GM12878 (cell line): ENCODE results near the gene MTRF1L. TPM values are rescaled to one million over a fixed set of nuclear protein-coding genes. Genes with fewer than 3 reads are reported as not detected.

Experiments
- ATAC-seq: fragments of 200-7000 bp; cut with Tn5 transposase; 3 replicates; pipeline ENCODE4 v1.9.1; 2020; ENCODE audit warnings: mild to moderate bottlenecking, moderate library complexity
- BruUV-seq: library from RNA; stranded (reverse); fragments of 400-500 nt; replicated peaks from 2 replicates; lab custom pipeline; 2021; lab: Mats Ljungman, UMichigan
- CTCF ChIA-PET: fragments of 300-600 bp; sonication (Branson Sonifier 250); formaldehyde crosslinking; extraction: SDS; loops from one replicate; lab custom pipeline; 2021; ENCODE audit warnings: inconsistent platforms; lab: Yijun Ruan, JAX
- POLR2A ChIA-PET: fragments of 350-600 bp; formaldehyde crosslinking; extraction: SDS; loops from one replicate; lab custom pipeline; 2021; ENCODE audit warnings: inconsistent platforms; lab: Charles Lee
- RAD21 ChIA-PET: fragments of 300-600 bp; sonication (Branson Sonifier 250); formaldehyde crosslinking; loops from one replicate; lab custom pipeline; 2023; ENCODE audit warnings: antibody characterized with exemption; ENCODE audit not compliant: unreplicated experiment; lab: Charles Lee
- SMC1A ChIA-PET: fragments of 300-600 bp; sonication (Branson Sonifier 250); formaldehyde crosslinking; loops from one replicate; lab custom pipeline; 2023; ENCODE audit not compliant: unreplicated experiment, uncharacterized antibody; lab: Charles Lee
- DNase-seq: peaks from one replicate; pipeline ENCODE4 v3.0.0-alpha.2; 2011; ENCODE audit warnings: low read depth, low spot score
- FAIRE-seq: peaks from 3 replicates; lab custom pipeline; 2011; peaks lifted over from hg19 to GRCh38; lab: Jason Lieb, UNC
- H2AFZ ChIP-seq: 2 replicates; pipeline ENCODE4 v1.6.0; 2011; ENCODE audit warnings: low read depth, low read length, control low read depth; ENCODE audit not compliant: control insufficient read depth
- H3K27ac ChIP-seq: 2 replicates; pipeline ENCODE4 v1.5.1; 2011; ENCODE audit warnings: control low read depth; ENCODE audit not compliant: control insufficient read depth, insufficient read depth
- H3K27me3 ChIP-seq, 2 experiments: replicated peaks in 1 of 2; 2 replicates each; pipeline versions ENCODE4 v1.6.0 to v1.6.1; 2011; ENCODE audit warnings: low read length in 1 of 2; ENCODE audit not compliant: control insufficient read depth in 2 of 2, insufficient read depth in 2 of 2
- H3K36me3 ChIP-seq, 2 experiments: 2 replicates each; pipeline ENCODE4 v1.5.1; 2011; ENCODE audit warnings: low read length in 1 of 2; ENCODE audit not compliant: control insufficient read depth in 2 of 2, insufficient read depth in 2 of 2
- H3K4me1 ChIP-seq: 2 replicates; pipeline ENCODE4 v1.6.1; 2011; ENCODE audit warnings: mild to moderate bottlenecking, low read length, moderate library complexity, mixed read lengths; ENCODE audit not compliant: control insufficient read depth, insufficient read depth
- H3K4me2 ChIP-seq: 2 replicates; pipeline ENCODE4 v1.6.0; 2011; ENCODE audit warnings: control low read depth; ENCODE audit not compliant: control insufficient read depth, insufficient read depth
- H3K4me3 ChIP-seq: fragments of 200-600 bp; sonication (generic); 2 replicates; pipeline ENCODE4 v1.5.1; 2016
- H3K79me2 ChIP-seq: 2 replicates; pipeline ENCODE4 v1.6.0; 2011; ENCODE audit warnings: low read length; ENCODE audit not compliant: control insufficient read depth, insufficient read depth
- H3K9ac ChIP-seq: 2 replicates; pipeline ENCODE4 v1.8.0; 2011; ENCODE audit warnings: low read length, control low read depth, mixed read lengths; ENCODE audit not compliant: control insufficient read depth, insufficient read depth
- H3K9me3 ChIP-seq: replicated peaks from 3 replicates; pipeline ENCODE4 v1.5.1; 2011; ENCODE audit warnings: mild to moderate bottlenecking, low read length; ENCODE audit not compliant: control insufficient read depth, insufficient read depth
- H4K20me1 ChIP-seq: 2 replicates; pipeline ENCODE4 v1.6.0; 2011; ENCODE audit not compliant: control insufficient read depth, insufficient read depth
- ASH2L ChIP-seq: fragments of 300-600, 200-600 bp; sonication (generic); IDR thresholded peaks from 2 replicates; pipeline ENCODE4 v1.6.1; 2017; ENCODE audit warnings: low read depth, mild to moderate bottlenecking, borderline replicate concordance
- CEBPB ChIP-seq, 2 experiments: fragments of 150-350 bp in 1 of 2; IDR thresholded peaks; 2 replicates each; pipeline ENCODE4 v1.6.1; 2012 to 2014; ENCODE audit warnings: low read depth in 2 of 2, low read length in 2 of 2, borderline replicate concordance in 1 of 2, inconsistent platforms in 1 of 2
- ESRRA ChIP-seq: IDR thresholded peaks from 2 replicates; pipeline ENCODE4 v1.6.1; 2012; ENCODE audit warnings: mild to moderate bottlenecking, low read length, improper control_type of control experiment
- GABPA ChIP-seq: IDR thresholded peaks from 2 replicates; pipeline ENCODE4 v1.6.1; 2014; ENCODE audit warnings: antibody characterized with exemption, low read depth, mild to moderate bottlenecking, inconsistent platforms
- HDAC6 ChIP-seq: fragments of 200-600 bp; sonication (generic); IDR thresholded peaks from one replicate; pipeline ENCODE4 v1.8.0; 2017; ENCODE audit warnings: antibody characterized with exemption; ENCODE audit not compliant: unreplicated experiment
- JUND ChIP-seq: IDR thresholded peaks from 2 replicates; pipeline ENCODE4 v1.6.1; 2012; ENCODE audit warnings: low read depth, mild to moderate bottlenecking, low read length, improper control_type of control experiment, moderate library complexity
- KDM1A ChIP-seq: fragments of 200-600 bp; sonication (generic); IDR thresholded peaks from 2 replicates; pipeline ENCODE4 v1.6.1; 2016; ENCODE audit warnings: borderline replicate concordance
- POLR2AphosphoS5 ChIP-seq: IDR thresholded peaks from 2 replicates; pipeline ENCODE4 v1.6.1; 2011; ENCODE audit warnings: mild to moderate bottlenecking, low read length, inconsistent platforms
- RB1 ChIP-seq: fragments of 450-650 bp; formaldehyde crosslinking; IDR thresholded peaks from 2 replicates; pipeline ENCODE4 v1.6.1; 2017; ENCODE audit warnings: mild to moderate bottlenecking, borderline replicate concordance
- SPI1 ChIP-seq: IDR thresholded peaks from 2 replicates; pipeline ENCODE4 v1.6.1; 2011; ENCODE audit warnings: low read depth, mild to moderate bottlenecking, low read length, moderate library complexity, borderline replicate concordance; ENCODE audit not compliant: insufficient read depth
- TAF1 ChIP-seq: IDR thresholded peaks from 2 replicates; pipeline ENCODE4 v1.6.1; 2011; ENCODE audit warnings: mild to moderate bottlenecking, low read depth, low read length, borderline replicate concordance
- TARDBP ChIP-seq: IDR thresholded peaks from 2 replicates; pipeline ENCODE4 v1.6.1; 2016; ENCODE audit warnings: borderline replicate concordance
- TBL1XR1 ChIP-seq: IDR thresholded peaks from 2 replicates; pipeline ENCODE4 v1.6.1; 2012; ENCODE audit warnings: low read depth, low read length, improper control_type of control experiment
- WRNIP1 ChIP-seq: IDR thresholded peaks from 2 replicates; pipeline ENCODE4 v1.6.1; 2011; ENCODE audit warnings: low read depth, low read length, improper control_type of control experiment, borderline replicate concordance
- ZNF217 ChIP-seq: fragments of 450-650 bp; IDR thresholded peaks from 2 replicates; pipeline ENCODE4 v1.6.1; 2017; ENCODE audit warnings: antibody characterized with exemption, mild to moderate bottlenecking
- ZNF687 ChIP-seq: fragments of 450-650 bp; IDR thresholded peaks from 2 replicates; pipeline ENCODE4 v1.6.1; 2017; ENCODE audit warnings: mild to moderate bottlenecking, moderate library complexity
- ZSCAN29 ChIP-seq: fragments of 450-650 bp; IDR thresholded peaks from 2 replicates; pipeline ENCODE4 v1.6.1; 2017; ENCODE audit warnings: mild to moderate bottlenecking, moderate library complexity
- in situ Hi-C: fragments of 300-500 bp; cut with MboI; formaldehyde crosslinking; loops from 9 replicates; pipeline ENCODE4 v1.14.3; 2018; ENCODE audit warnings: mixed read lengths
- intact Hi-C: fragments of 100-400 bp; cut with micrococcal nuclease; formaldehyde crosslinking; loops from one replicate; pipeline ENCODE4 v1.14.2; 2022; ENCODE audit not compliant: unreplicated experiment
- polyA plus RNA-seq, 11 experiments: library from polyadenylated mRNA; depleted of rRNA in 4 of 11; unstranded in 6 of 11; stranded (reverse) in 5 of 11; fragments of >200 nt; fragmentation: Nextera tagmentation in 4 of 11; fragmentation: Illumina TruSeq in 1 of 11; extraction: Ambion mirVana in 4 of 11; extraction: Trizol in 1 of 11; gene quantifications; 1 replicate in 1 of 11; 2 replicates in 10 of 11; pipeline versions ENCODE4 v1.2.1 to v1.2.3, GENCODE V29; 2011 to 2016; ENCODE audit warnings: inconsistent platforms in 2 of 11, missing spikeins in 2 of 11, low read depth in 1 of 11
- total RNA-seq, 4 experiments: library from RNA; depleted of rRNA in 3 of 4; stranded (reverse); fragments of >200 nt in 3 of 4; fragmentation: Illumina TruSeq in 1 of 4; extraction: Trizol in 1 of 4; gene quantifications; 2 replicates each; pipeline versions ENCODE4 v1.2.1 to v1.2.3, GENCODE V29; 2013 to 2021

MTRF1L gene
- total and polyA plus RNA-seq, 10 of the 15 experiments (the other 5 are each of a cell fraction or from before 2014, with no cell fraction given): 5.1 to 21.6 (median 16.1) TPM

GRCh38 chr6:153051801-153052200 lies 49.3 kb upstream of the MTRF1L start:
- RAD21 ChIA-PET: no interaction called here
- ATAC-seq (no peak), DNase-seq (no peak), FAIRE-seq (no peak)
- Histone ChIP-seq H3K27me3 (no peaks in the 10 kb centered on the region; a peak in 1 of 4 replicates), H3K79me2 (no peaks in the 10 kb centered on the region), H3K4me1 (no peaks in the 10 kb centered on the region), H3K4me2 (no peak overlapping the region), H3K9ac (no peak overlapping the region), H3K27ac (no peak overlapping the region), H4K20me1 (no peaks in the 10 kb centered on the region), H3K36me3 (no peaks in the 10 kb centered on the region), H3K9me3 (no peaks in the 10 kb centered on the region), H2AFZ (no peak overlapping the region), H3K4me3 (no peak overlapping the region)
- intact Hi-C loops (no loop called here), in situ Hi-C loops (loop anchor here (10.0 kb wide), 1 partner anchor 263 kb away; no protein-coding TSS in a partner anchor)
- TF ChIP-seq ZNF217: no peak
- no peak for TF ChIP-seq SPI1
- no peak for TF ChIP-seq ZNF687
- no peak for TF ChIP-seq WRNIP1
- TF ChIP-seq HDAC6: no peak
- no peak for TF ChIP-seq RB1
- TF ChIP-seq ESRRA: no peak
- TF ChIP-seq KDM1A: no peak
- TF ChIP-seq ZSCAN29: no peak
- TF ChIP-seq JUND: no peak
- no peak for TF ChIP-seq TARDBP
- no peak for TF ChIP-seq GABPA
- no peak for TF ChIP-seq TAF1
- no peak for TF ChIP-seq TBL1XR1
- TF ChIP-seq ASH2L: no peak
- no peak for TF ChIP-seq CEBPB (IDR thresholded peaks at IDR 0.05; ENCODE audit: borderline replicate concordance in 1 of 2, low read depth in 2 of 2, low read length in 2 of 2)
- TF ChIP-seq POLR2AphosphoS5: no peak
- CTCF ChIA-PET: interaction anchor here (0.8 kb wide), 1 partner anchor 12 kb away, joined by 3 read pairs; no protein-coding TSS in a partner anchor
- BruUV-seq: no TSS peak
- SMC1A ChIA-PET: interaction anchor here (1.7 kb wide), 1 partner anchor 10 kb away, joined by 4 read pairs; no protein-coding TSS in a partner anchor
- POLR2A ChIA-PET: no interaction called here
